ENCODE results near the gene CDT1. TPM values are rescaled to one million over a fixed set of nuclear protein-coding genes. Genes with fewer than 3 reads are reported as not detected.

Gene CDT1
- total RNA-seq, 1 experiment from 2014 or later: 154 TPM

- DNase-seq (ENCODE audit: low spot score) (no peak), ATAC-seq (no peak)
- POLR2A ChIA-PET: no interaction called here
- H3K27me3 Mint-ChIP-seq (ENCODE audit: low read depth): no peaks in the 10 kb centered on the region
- CTCF ChIA-PET: interaction anchor here (1.3 to 2.8 kb wide), 2 partner anchors 117 to 312 kb away, joined by 3 to 10 read pairs; no protein-coding TSS in a partner anchor
- H3K9me3 Mint-ChIP-seq: no peaks in the 10 kb centered on the region; the same call in 1 of the 2 replicates
- no peak overlapping the region for H3K27ac Mint-ChIP-seq
- H3K36me3 Mint-ChIP-seq: peaks cover 27% of the 10 kb centered on the region
- TF ChIP-seq NR3C1 (CRISPR knock-in tag; conservative IDR thresholded peaks at IDR 0.05; ENCODE audit: low read depth): no peak
- TF ChIP-seq ATF6 (CRISPR knock-in tag; IDR thresholded peaks at IDR 0.05): no peak
- TF ChIP-seq CTCF (IDR thresholded peaks at IDR 0.05): no peak
- no peak for TF ChIP-seq SMAD3 (CRISPR knock-in tag; IDR thresholded peaks at IDR 0.05; ENCODE audit: borderline replicate concordance)
- no peak for TF ChIP-seq ZNF263 (CRISPR knock-in tag; IDR thresholded peaks at IDR 0.05; ENCODE audit: low read depth)
- TF ChIP-seq TP53 (CRISPR knock-in tag; IDR thresholded peaks at IDR 0.05): no peak
- no peak for TF ChIP-seq OVOL2 (CRISPR knock-in tag; IDR thresholded peaks at IDR 0.05; ENCODE audit: borderline replicate concordance)
- TF ChIP-seq JUN (CRISPR knock-in tag; IDR thresholded peaks at IDR 0.05): no peak
- no peak for TF ChIP-seq ESRRA (CRISPR knock-in tag; IDR thresholded peaks at IDR 0.05; ENCODE audit: borderline replicate concordance)
- no peak for TF ChIP-seq GTF2I (CRISPR knock-in tag; conservative IDR thresholded peaks at IDR 0.05)
- peaks cover 20% of the 10 kb centered on the region for H3K4me1 Mint-ChIP-seq
- H3K4me3 Mint-ChIP-seq: peak overlapping the region; percentile 64
These were observed 50.9 kb downstream of the CDT1 start for GRCh38 chr16:88854306-88855111.

- peak overlapping the region; percentile 64 for H3K4me3 Mint-ChIP-seq
- H3K27ac Mint-ChIP-seq: no peak overlapping the region; the same call in 1 of the 2 replicates
- DNase-seq (ENCODE audit: low spot score) (no peak), ATAC-seq (no peak)
- no peaks in the 10 kb centered on the region; the same call in 1 of the 2 replicates for H3K9me3 Mint-ChIP-seq
- H3K27me3 Mint-ChIP-seq (ENCODE audit: low read depth): no peaks in the 10 kb centered on the region
- POLR2A ChIA-PET: no interaction called here
- TF ChIP-seq TEAD4 (CRISPR knock-in tag; IDR thresholded peaks at IDR 0.05) (no peak), FOXP4 (CRISPR knock-in tag; IDR thresholded peaks at IDR 0.05) (no peak), STAT6 (CRISPR knock-in tag; conservative IDR thresholded peaks at IDR 0.05; ENCODE audit: low read depth) (no peak), ESRRA (CRISPR knock-in tag; IDR thresholded peaks at IDR 0.05; ENCODE audit: borderline replicate concordance) (no peak), ATF6 (CRISPR knock-in tag; IDR thresholded peaks at IDR 0.05) (no peak), SMAD3 (CRISPR knock-in tag; IDR thresholded peaks at IDR 0.05; ENCODE audit: borderline replicate concordance) (no peak), JUN (CRISPR knock-in tag; IDR thresholded peaks at IDR 0.05) (no peak), ZMAT4 (CRISPR knock-in tag; IDR thresholded peaks at IDR 0.05) (no peak), NFYB (CRISPR knock-in tag; conservative IDR thresholded peaks at IDR 0.05; ENCODE audit: low read depth) (no peak), ZNF263 (CRISPR knock-in tag; IDR thresholded peaks at IDR 0.05; ENCODE audit: low read depth) (no peak), HMGA2 (CRISPR knock-in tag; IDR thresholded peaks at IDR 0.05) (no peak), ZNF416 (CRISPR knock-in tag; IDR thresholded peaks at IDR 0.05) (no peak), OVOL2 (CRISPR knock-in tag; IDR thresholded peaks at IDR 0.05; ENCODE audit: borderline replicate concordance) (no peak), ETV6 (CRISPR knock-in tag; IDR thresholded peaks at IDR 0.05) (no peak)
- H3K4me1 Mint-ChIP-seq: peaks cover 20% of the 10 kb centered on the region
- peaks cover 34% of the 10 kb centered on the region for H3K36me3 Mint-ChIP-seq
- CTCF ChIA-PET: interaction anchor here (1.1 kb wide), 1 partner anchor 40 kb away, joined by 5 read pairs; no protein-coding TSS in a partner anchor
These were observed 51.6 kb downstream of the CDT1 start for GRCh38 chr16:88855176-88855575.

Data from WTC11 (cell line).